HepG2 (cell line): ENCODE data around the gene ANXA3. TPM values are rescaled to one million over a fixed set of nuclear protein-coding genes. Genes with fewer than 3 reads are reported as not detected.

Experiments
- ATAC-seq: fragments of 200-7000 bp; cut with Tn5 transposase; 3 replicates; pipeline ENCODE4 v1.9.1; 2020; ENCODE audit warnings: mild to moderate bottlenecking, moderate library complexity
- BruUV-seq: library from RNA; stranded (reverse); fragments of 400-500 nt; replicated peaks from 2 replicates; lab custom pipeline; 2021; lab: Mats Ljungman, UMichigan
- CTCF ChIA-PET: fragments of 300-600 bp; formaldehyde crosslinking; extraction: SDS; loops from one replicate; lab custom pipeline; 2021; ENCODE audit warnings: low total read pairs, inconsistent platforms, low intra/inter-chr PET ratio; lab: Yijun Ruan, JAX
- POLR2A ChIA-PET: fragments of 350-600 bp; sonication (Branson Sonifier 250); formaldehyde crosslinking; loops from one replicate; lab custom pipeline; 2020; ENCODE audit warnings: antibody characterized with exemption, inconsistent platforms; lab: Yijun Ruan, JAX
- DNase-seq: peaks from one replicate; pipeline ENCODE4 v3.0.0-alpha.2; 2015; ENCODE audit warnings: low spot score
- FAIRE-seq: peaks from 3 replicates; lab custom pipeline; 2011; peaks lifted over from hg19 to GRCh38; lab: Jason Lieb, UNC
- H2AFZ ChIP-seq: one replicate; pipeline ENCODE4 v1.6.1; 2011; ENCODE audit warnings: low read length, inconsistent platforms
- H3K27ac ChIP-seq: fragments of 300-600 bp; 3 replicates; pipeline ENCODE4 v1.8.0; 2011; ENCODE audit warnings: mixed run types, mild to moderate bottlenecking, mixed read lengths, low read length, inconsistent platforms; ENCODE audit not compliant: insufficient read depth; ENCODE audit errors: extremely low read length
- H3K27me3 ChIP-seq, 2 experiments: fragments of 200-600 bp in 1 of 2; 2 replicates in 1 of 2; 3 replicates in 1 of 2; pipeline versions ENCODE4 v1.6.0 to v1.8.0; 2011; ENCODE audit warnings: low read length in 2 of 2, mild to moderate bottlenecking in 2 of 2, moderate library complexity in 2 of 2, inconsistent platforms in 1 of 2; ENCODE audit not compliant: insufficient read depth in 2 of 2, control insufficient read depth in 1 of 2
- H3K36me3 ChIP-seq, 2 experiments: fragments of 200-600 bp in 1 of 2; replicated peaks in 1 of 2; 2 replicates in 1 of 2; 3 replicates in 1 of 2; pipeline versions ENCODE4 v1.5.1 to v1.8.0; 2011; ENCODE audit warnings: low read length in 2 of 2, inconsistent platforms in 1 of 2; ENCODE audit not compliant: insufficient read depth in 2 of 2, control insufficient read depth in 1 of 2
- H3K4me1 ChIP-seq: 2 replicates; pipeline ENCODE4 v1.5.1; 2012; ENCODE audit warnings: low read length, inconsistent platforms; ENCODE audit not compliant: insufficient read depth
- H3K4me2 ChIP-seq: 2 replicates; pipeline ENCODE4 v1.6.0; 2011; ENCODE audit warnings: low read depth, low read length, inconsistent platforms
- H3K4me3 ChIP-seq, 3 experiments: fragments of 200-600 bp in 1 of 3; sonication (generic), shearing (Covaris generic) in 1 of 3; replicated peaks in 1 of 3; 2 replicates each; pipeline ENCODE4 v1.5.1; 2011 to 2016; ENCODE audit warnings: low read length in 3 of 3, inconsistent platforms in 2 of 3, low read depth in 2 of 3, mild to moderate bottlenecking in 2 of 3, control low read depth in 1 of 3, mixed read lengths in 1 of 3; ENCODE audit not compliant: insufficient read depth in 1 of 3
- H3K79me2 ChIP-seq: one replicate; pipeline ENCODE4 v1.6.1; 2011; ENCODE audit warnings: low read length, inconsistent platforms; ENCODE audit not compliant: insufficient read depth
- H3K9ac ChIP-seq: 2 replicates; pipeline ENCODE4 v1.6.0; 2011; ENCODE audit warnings: mild to moderate bottlenecking, low read depth, low read length, inconsistent platforms; ENCODE audit not compliant: insufficient read depth
- H3K9me3 ChIP-seq: 2 replicates; pipeline ENCODE4 v1.5.1; 2012; ENCODE audit warnings: mild to moderate bottlenecking, low read length
- H4K20me1 ChIP-seq: 2 replicates; pipeline ENCODE4 v1.6.0; 2011; ENCODE audit warnings: inconsistent platforms, mild to moderate bottlenecking, low read length, moderate library complexity; ENCODE audit not compliant: insufficient read depth
- ATAD3A ChIP-seq: sonication (generic); formaldehyde crosslinking; IDR thresholded peaks from 2 replicates; pipeline ENCODE4 v1.4.0; 2020; ENCODE audit warnings: missing genetic modification reagents
- ATRX ChIP-seq: sonication (generic); formaldehyde crosslinking; IDR thresholded peaks from 2 replicates; pipeline ENCODE4 v1.4.0; 2020; ENCODE audit warnings: missing genetic modification reagents, borderline replicate concordance
- BRF2 ChIP-seq: sonication (generic); formaldehyde crosslinking; IDR thresholded peaks from 2 replicates; pipeline ENCODE4 v1.8.1; 2022; ENCODE audit warnings: mild to moderate bottlenecking, missing genetic modification reagents
- ELF4 ChIP-seq: sonication (generic); formaldehyde crosslinking; IDR thresholded peaks from 2 replicates; pipeline ENCODE4 v1.5.0; 2020; ENCODE audit warnings: missing genetic modification reagents, mild to moderate bottlenecking, moderate library complexity, borderline replicate concordance
- IRF1 ChIP-seq: sonication (generic); formaldehyde crosslinking; IDR thresholded peaks from 2 replicates; pipeline ENCODE4 v1.4.0; 2020; ENCODE audit warnings: low read depth, mild to moderate bottlenecking, missing genetic modification reagents
- KDM1A ChIP-seq: IDR thresholded peaks from 2 replicates; pipeline ENCODE4 v1.6.1; 2016; ENCODE audit warnings: missing compliant biosample characterization
- NFYB ChIP-seq: sonication (generic); formaldehyde crosslinking; IDR thresholded peaks from 2 replicates; pipeline ENCODE4 v1.4.0; 2020; ENCODE audit warnings: missing genetic modification reagents
- SMAD1 ChIP-seq: sonication (generic); formaldehyde crosslinking; IDR thresholded peaks from 2 replicates; pipeline ENCODE4 v1.4.0; 2020; ENCODE audit warnings: missing genetic modification reagents, low read depth, mild to moderate bottlenecking, borderline replicate concordance
- SPEN ChIP-seq: sonication (generic); formaldehyde crosslinking; IDR thresholded peaks from 2 replicates; pipeline ENCODE4 v1.5.1; 2020; ENCODE audit warnings: low read depth, mild to moderate bottlenecking, missing genetic modification reagents
- ZBTB14 ChIP-seq: sonication (generic); formaldehyde crosslinking; IDR thresholded peaks from 2 replicates; pipeline ENCODE4 v1.4.0; 2020; ENCODE audit warnings: missing genetic modification reagents
- ZBTB3 ChIP-seq: sonication (generic); formaldehyde crosslinking; IDR thresholded peaks from 2 replicates; pipeline ENCODE4 v1.4.0; 2020; ENCODE audit warnings: low read depth, mild to moderate bottlenecking, moderate library complexity, missing genetic modification reagents, borderline replicate concordance
- ZMYM3 ChIP-seq: sonication (generic); formaldehyde crosslinking; IDR thresholded peaks from 2 replicates; pipeline ENCODE4 v1.5.1; 2020; ENCODE audit warnings: mild to moderate bottlenecking, missing genetic modification reagents
- ZNF574 ChIP-seq: sonication (generic); formaldehyde crosslinking; IDR thresholded peaks from 2 replicates; pipeline ENCODE4 v1.4.0; 2020; ENCODE audit warnings: missing genetic modification reagents
- WGBS: methylation state at CpG from one replicate; pipeline ENCODE4 v1.1.6; 2017; ENCODE audit warnings: low lambda C conversion rate; 5-methylcytosine and 5-hydroxymethylcytosine counted together
- in situ Hi-C: cut with HindIII; loops from 2 replicates; pipeline ENCODE4 v1.10.0; 2017; ENCODE audit warnings: low pct_unique_long_range_greater_than_20kb; ENCODE audit not compliant: extremely low pct_ligation_motif_present
- intact Hi-C: fragments of 100-400 bp; cut with micrococcal nuclease; formaldehyde crosslinking; loops from one replicate; pipeline ENCODE4 v1.10.0; 2022; ENCODE audit not compliant: unreplicated experiment
- polyA plus RNA-seq, 8 experiments: library from polyadenylated mRNA; depleted of rRNA in 3 of 8; stranded (reverse) in 7 of 8; unstranded in 1 of 8; fragments of >200 nt; fragmentation: Illumina TruSeq in 4 of 8; extraction: Trizol in 4 of 8; gene quantifications; 2 replicates each; pipeline versions ENCODE4 v1.2.1 to v1.2.3, GENCODE V29; 2011 to 2016; ENCODE audit warnings: low read depth in 4 of 8, missing spikeins in 1 of 8, mixed read lengths in 1 of 8; ENCODE audit not compliant: insufficient read depth in 1 of 8
- total RNA-seq, 5 experiments: library from RNA; depleted of rRNA; stranded (reverse); fragments of >200 nt; fragmentation: Illumina TruSeq; extraction: Trizol; gene quantifications; 2 replicates each; pipeline ENCODE4 v1.2.3, GENCODE V29; 2016; ENCODE audit warnings: low read depth in 1 of 5
- TF ChIP-seq, protein P1 (sequence below): fragments of 450-650 bp; IDR thresholded peaks from 2 replicates; pipeline ENCODE4 v1.6.1; 2016

The ANXA3 gene
- total and polyA plus RNA-seq, 2 of the 13 experiments (the other 11 are each of a cell fraction or from before 2014, with no cell fraction given): 6.5 to 6.9 TPM

DNA sequence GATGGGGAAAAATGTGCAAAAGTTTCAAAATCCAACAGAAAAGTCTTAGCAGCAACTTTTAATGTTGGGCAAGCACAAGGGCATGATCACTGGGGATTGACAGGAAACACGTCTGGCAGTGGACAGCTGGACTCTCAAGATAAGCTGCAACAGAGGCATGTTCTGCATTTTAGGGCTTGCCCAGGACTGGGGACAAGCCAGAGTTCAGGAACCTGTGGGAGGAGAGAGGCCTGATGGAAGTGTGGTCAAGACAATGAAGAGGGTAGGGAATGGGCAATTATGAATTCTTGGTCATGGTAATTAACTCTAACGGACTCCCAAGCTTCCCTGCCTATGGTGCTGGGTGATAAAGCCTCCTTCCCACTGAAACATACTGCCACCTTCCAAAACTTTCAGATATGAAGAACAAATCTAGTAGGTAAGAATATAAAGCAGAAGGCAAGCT lies 48.4 kb downstream of the ANXA3 start:
- Histone ChIP-seq H3K9me3 (no peaks in the 10 kb centered on the region), H2AFZ (no peak overlapping the region), H3K27ac (no peak overlapping the region), H3K4me3 (no peak overlapping the region), H3K36me3 (no peaks in the 10 kb centered on the region; a peak in 1 of 5 replicates), H3K79me2 (no peaks in the 10 kb centered on the region), H3K4me2 (no peak overlapping the region), H3K9ac (no peak overlapping the region), H3K27me3 (no peaks in the 10 kb centered on the region), H4K20me1 (no peaks in the 10 kb centered on the region), H3K4me1 (no peaks in the 10 kb centered on the region)
- BruUV-seq: no TSS peak
- ChIA-PET POLR2A (no interaction called here), CTCF (no interaction called here)
- DNase-seq (no peak), FAIRE-seq (no peak), ATAC-seq (no peak)
- WGBS: 78% methylated on average over 2 of the region's 2 CpGs
- intact Hi-C loops: no loop called here
- in situ Hi-C loops: no loop called here
- TF ChIP-seq KDM1A (CRISPR knock-in tag) (no peak), ZMYM3 (CRISPR knock-in tag) (no peak), SMAD1 (CRISPR knock-in tag) (no peak), NFYB (CRISPR knock-in tag) (no peak), ZBTB14 (CRISPR knock-in tag) (no peak), BRF2 (CRISPR knock-in tag) (no peak), IRF1 (no peak), ATRX (CRISPR knock-in tag) (no peak), ELF4 (no peak), ATAD3A (CRISPR knock-in tag) (no peak), SPEN (CRISPR knock-in tag) (no peak), ZNF574 (CRISPR knock-in tag) (no peak), ZBTB3 (no peak)
- TF ChIP-seq, protein P1, sequence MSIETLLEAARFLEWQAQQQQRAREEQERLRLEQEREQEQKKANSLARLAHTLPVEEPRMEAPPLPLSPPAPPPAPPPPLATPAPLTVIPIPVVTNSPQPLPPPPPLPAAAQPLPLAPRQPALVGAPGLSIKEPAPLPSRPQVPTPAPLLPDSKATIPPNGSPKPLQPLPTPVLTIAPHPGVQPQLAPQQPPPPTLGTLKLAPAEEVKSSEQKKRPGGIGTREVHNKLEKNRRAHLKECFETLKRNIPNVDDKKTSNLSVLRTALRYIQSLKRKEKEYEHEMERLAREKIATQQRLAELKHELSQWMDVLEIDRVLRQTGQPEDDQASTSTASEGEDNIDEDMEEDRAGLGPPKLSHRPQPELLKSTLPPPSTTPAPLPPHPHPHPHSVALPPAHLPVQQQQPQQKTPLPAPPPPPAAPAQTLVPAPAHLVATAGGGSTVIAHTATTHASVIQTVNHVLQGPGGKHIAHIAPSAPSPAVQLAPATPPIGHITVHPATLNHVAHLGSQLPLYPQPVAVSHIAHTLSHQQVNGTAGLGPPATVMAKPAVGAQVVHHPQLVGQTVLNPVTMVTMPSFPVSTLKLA: no peak
